SHP77 treated with DMSO at 0.1 percent for 48 hours (cell line): ENCODE results near the gene CCDC14.
"Not testable (repeated sequence)": the region's sequence is repeated elsewhere in the genome, so short reads cannot be mapped to it uniquely, and the experiment has no call there.

Source experiments
- DNase-seq: peaks from one replicate; lab custom pipeline; 2025; lab: John Stamatoyannopoulos, UW

Gene CCDC14

GRCh38 chr3:123899300-123899865, 61.6 kb downstream of the CCDC14 start:
- no peak for DNase-seq

GRCh38 chr3:123893012-123893411, 68.0 kb downstream of the CCDC14 start:
- DNase-seq = no peak

GRCh38 chr3:123892195-123892594, 68.8 kb downstream of the CCDC14 start:
- DNase-seq = no peak

GRCh38 chr3:123890991-123891390, 70.0 kb downstream of the CCDC14 start:
- DNase-seq = not testable (repeated sequence)

GRCh38 chr3:123890162-123890561, 70.9 kb downstream of the CCDC14 start:
- DNase-seq = not testable (repeated sequence)

- no peak for DNase-seq
Observed at GRCh38 chr3:123884993-123885392, 76.0 kb downstream of the CCDC14 start.

- DNase-seq = peak; percentile 45
Observed at GRCh38 chr3:123884203-123884831, 76.7 kb downstream of the CCDC14 start, which contains the start of gene MYLK. Gene MYLK (minus strand): TSS chr3:123884332. CDS start chr3:123793841, 90,491 bp downstream.

- no peak for DNase-seq
Observed at GRCh38 chr3:123883701-123884202, 77.3 kb downstream of the CCDC14 start.

- no peak for DNase-seq
Observed at GRCh38 chr3:123883111-123883510, 77.9 kb downstream of the CCDC14 start.

- no peak for DNase-seq
Observed at GRCh38 chr3:123881771-123882170, 79.3 kb downstream of the CCDC14 start.

- no peak for DNase-seq
Observed at GRCh38 chr3:123880998-123881561, 79.9 kb downstream of the CCDC14 start.

- no peak for DNase-seq
Observed at GRCh38 chr3:123878807-123879206, 82.2 kb downstream of the CCDC14 start.

- DNase-seq = no peak
Observed at GRCh38 chr3:123877965-123878364, 83.1 kb downstream of the CCDC14 start.

GRCh38 chr3:123877466-123877865, 83.6 kb downstream of the CCDC14 start:
- no peak for DNase-seq

GRCh38 chr3:123876858-123877257, 84.2 kb downstream of the CCDC14 start:
- no peak for DNase-seq

GRCh38 chr3:123872621-123873020, 88.4 kb downstream of the CCDC14 start:
- DNase-seq = no peak

- DNase-seq = peak; percentile 78
Observed at GRCh38 chr3:123871946-123872345, 89.1 kb downstream of the CCDC14 start.

- no peak for DNase-seq
Observed at GRCh38 chr3:123870033-123870432, 91.0 kb downstream of the CCDC14 start.

GRCh38 chr3:123869165-123869564, 91.9 kb downstream of the CCDC14 start:
- DNase-seq = no peak

GRCh38 chr3:123864706-123865105, 96.3 kb downstream of the CCDC14 start:
- DNase-seq = no peak
